Ovary (tissue), 9 donors: ENCODE measurements around the gene ADAMTS2. TPM values are rescaled to one million over a fixed set of nuclear protein-coding genes. Genes with fewer than 3 reads are reported as not detected.
A peak's percentile ranks its signal among the peaks of the same experiment; 100 is the strongest.

Experiments
- DNase-seq, 5 donors: peaks; one replicate each; pipeline ENCODE4 v3.0.0-alpha.2; 2019 to 2020
- H3K27ac ChIP-seq, 2 donors: fragments of 200-600 bp; one replicate each; pipeline versions ENCODE4 v1.5.1 to v1.8.0; 2019 to 2022
- H3K27me3 ChIP-seq: fragments of 200-600 bp; one replicate; pipeline ENCODE4 v1.8.0; 2022
- H3K36me3 ChIP-seq: fragments of 200-600 bp; sonication (generic); one replicate; pipeline ENCODE4 v1.5.1; 2019
- H3K4me1 ChIP-seq: one replicate; pipeline ENCODE4 v1.8.1; 2013; ENCODE audit warnings: mild to moderate bottlenecking, moderate library complexity; ENCODE audit not compliant: insufficient read depth
- H3K4me3 ChIP-seq: fragments of 200-600 bp; sonication (generic); one replicate; pipeline ENCODE4 v1.5.1; 2017
- H3K9me3 ChIP-seq, 2 donors: fragments of 200-600 bp in 1 of 2; sonication (generic) in 1 of 2; one replicate each; pipeline versions ENCODE4 v1.5.1 to v1.8.1; 2013 to 2019; ENCODE audit warnings: mild to moderate bottlenecking in 1 of 2, moderate library complexity in 1 of 2
- CTCF ChIP-seq, 3 donors: fragments of 450-650 bp in 2 of 3; fragments of 200-600 bp in 1 of 3; IDR thresholded peaks; one replicate each; pipeline versions ENCODE4 v1.5.1 to v1.8.0; 2016 to 2022; ENCODE audit warnings: antibody characterized with exemption in 3 of 3, mild to moderate bottlenecking in 1 of 3
- EP300 ChIP-seq: sonication (generic); formaldehyde crosslinking; IDR thresholded peaks from one replicate; pipeline ENCODE4 v1.6.1; 2017; ENCODE audit warnings: antibody characterized with exemption
- POLR2A ChIP-seq: fragments of 450-650 bp; IDR thresholded peaks from one replicate; pipeline ENCODE4 v1.6.1; 2017; ENCODE audit warnings: antibody characterized with exemption, mild to moderate bottlenecking, moderate library complexity
- WGBS, 3 donors: extraction: QIAGEN DNeasy Blood & Tissue Kit in 1 of 3; methylation state at CpG; one replicate each; pipeline versions ENCODE4 v1.1.5 to v1.1.7; 2013 to 2017; 5-methylcytosine and 5-hydroxymethylcytosine counted together
- intact Hi-C, 4 donors: fragments of 100-400 bp; cut with DNase I; formaldehyde crosslinking; loops; one replicate each; pipeline versions ENCODE4 v1.11.0 to v1.15.1; 2022 to 2023
- polyA plus RNA-seq, 2 donors: library from polyadenylated mRNA; stranded (reverse); fragments of 200-250 nt in 1 of 2; fragments of 350-450 nt in 1 of 2; fragmentation: Illumina TruSeq in 1 of 2; extraction: RNeasy Lipid Tissue Mini Kit (QIAGEN cat#74804) in 1 of 2; gene quantifications; one replicate each; pipeline ENCODE4 v1.2.3, GENCODE V29; 2013 to 2014
- total RNA-seq, 7 donors: library from RNA; depleted of rRNA in 2 of 7; stranded (reverse); fragments of >200 nt in 2 of 7; fragmentation: NEBNext Ultra II Directional in 3 of 7; extraction: Animal tissue kit (Norgen Biotek cat#: 25700) in 3 of 7; gene quantifications; one replicate each; pipeline versions ENCODE4 v1.1.0 to v1.2.4, GENCODE V29; 2016 to 2023
- donor health status: DM: no; HTN: no; CAD: no; lungs with moderate emphysema.
- donor health status: DM: no; HTN: no; CAD: no.
- donor health status: Bipolar disorder and iron deficiency.
- donor health status: DM: yes; HTN: yes; CAD: no.
- donor health status: DM: no; HTN: no; CAD: no.
- donor health status: DM: yes; HTN: yes; CAD: no.

ADAMTS2 gene
- total and polyA plus RNA-seq, 9 donors, result 7.9 to 31.8 (median 11.5) TPM

- Histone ChIP-seq H3K36me3 (no peaks in the 10 kb centered on the region), H3K9me3 (no peaks in the 10 kb centered on the region), H3K4me3 (no peak overlapping the region), H3K27me3 (no peaks in the 10 kb centered on the region), H3K27ac (no peak overlapping the region), H3K4me1 (no peaks in the 10 kb centered on the region)
- no peak for TF ChIP-seq EP300
- TF ChIP-seq POLR2A, result no peak
- TF ChIP-seq CTCF (IDR thresholded peaks at IDR 0.05), result no peak
- DNase-seq, result peak in 1 of 5 donors; percentile 10
- intact Hi-C loops, result no loop called here
- 86 to 90% (median 88%) methylated on average over 27 of the region's 27 CpGs for WGBS, 3 donors
Observed at GRCh38 chr5:179154991-179155955, 190.0 kb downstream of the ADAMTS2 start.

- Histone ChIP-seq H3K4me3 (no peak overlapping the region), H3K27me3 (no peaks in the 10 kb centered on the region), H3K9me3 (no peaks in the 10 kb centered on the region), H3K4me1 (no peaks in the 10 kb centered on the region), H3K36me3 (no peaks in the 10 kb centered on the region), H3K27ac (no peak overlapping the region)
- intact Hi-C loops, result no loop called here
- DNase-seq, result peak in 1 of 5 donors; percentile 23
- TF ChIP-seq POLR2A (no peak), EP300 (no peak), CTCF (IDR thresholded peaks at IDR 0.05) (no peak)
- 90 to 94% (median 94%) methylated on average over 16 to 17 of the region's 17 CpGs for WGBS, 3 donors
Observed at GRCh38 chr5:179154346-179154990, 190.8 kb downstream of the ADAMTS2 start.

GRCh38 chr5:179153921-179154345 is 191.3 kb downstream of the ADAMTS2 start:
- DNase-seq, result peak in 1 of 5 donors; percentile 25
- intact Hi-C loops, result no loop called here
- Histone ChIP-seq H3K4me3 (no peak overlapping the region), H3K27me3 (no peaks in the 10 kb centered on the region), H3K9me3 (no peaks in the 10 kb centered on the region), H3K36me3 (no peaks in the 10 kb centered on the region), H3K27ac (no peak overlapping the region), H3K4me1 (no peaks in the 10 kb centered on the region)
- no peak for TF ChIP-seq POLR2A
- no peak for TF ChIP-seq CTCF (IDR thresholded peaks at IDR 0.05)
- no peak for TF ChIP-seq EP300
- 92 to 95% (median 93%) methylated on average over 18 to 22 of the region's 22 CpGs for WGBS, 3 donors

- H3K27me3 ChIP-seq, result no peaks in the 10 kb centered on the region
- H3K4me3 ChIP-seq, result no peak overlapping the region
- 89 to 92% (median 90%) methylated on average over 22 to 24 of the region's 24 CpGs for WGBS, 3 donors
- H3K9me3 ChIP-seq, result no peaks in the 10 kb centered on the region
- DNase-seq, result no peak
- no peak overlapping the region for H3K27ac ChIP-seq
- intact Hi-C loops, result no loop called here
- H3K36me3 ChIP-seq, result no peaks in the 10 kb centered on the region
- H3K4me1 ChIP-seq, result no peaks in the 10 kb centered on the region
- TF ChIP-seq POLR2A (no peak), EP300 (no peak), CTCF (IDR thresholded peaks at IDR 0.05) (no peak)
Observed at GRCh38 chr5:179153341-179153901, 191.8 kb downstream of the ADAMTS2 start.
